ENCODE results near the gene BRF1. TPM values are rescaled to one million over a fixed set of nuclear protein-coding genes. Genes with fewer than 3 reads are reported as not detected.

The BRF1 gene
- total and polyA plus RNA-seq, 2 of the 8 experiments (the other 6 are each of a cell fraction or from before 2014, with no cell fraction given) = 7.7 to 18.3 TPM

DNA sequence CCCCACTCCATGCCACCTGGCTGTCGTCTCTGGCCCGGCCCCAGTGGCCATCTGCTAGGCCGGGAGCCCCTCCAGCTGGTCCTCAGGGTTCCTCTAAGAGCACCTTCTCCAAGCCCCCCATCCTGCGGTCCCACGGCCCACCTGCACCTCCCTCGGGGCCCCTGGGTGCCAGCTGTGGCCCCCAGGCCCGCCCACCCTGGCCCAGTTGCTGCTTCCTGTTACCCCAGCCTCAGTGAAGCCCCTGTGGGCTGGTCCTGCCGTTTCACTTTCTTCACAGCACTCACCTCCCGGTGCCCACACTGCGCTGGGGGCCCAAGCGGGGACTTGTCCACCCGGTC is 92.1 kb downstream of the BRF1 start (continued):
- TF ChIP-seq, protein P1, sequence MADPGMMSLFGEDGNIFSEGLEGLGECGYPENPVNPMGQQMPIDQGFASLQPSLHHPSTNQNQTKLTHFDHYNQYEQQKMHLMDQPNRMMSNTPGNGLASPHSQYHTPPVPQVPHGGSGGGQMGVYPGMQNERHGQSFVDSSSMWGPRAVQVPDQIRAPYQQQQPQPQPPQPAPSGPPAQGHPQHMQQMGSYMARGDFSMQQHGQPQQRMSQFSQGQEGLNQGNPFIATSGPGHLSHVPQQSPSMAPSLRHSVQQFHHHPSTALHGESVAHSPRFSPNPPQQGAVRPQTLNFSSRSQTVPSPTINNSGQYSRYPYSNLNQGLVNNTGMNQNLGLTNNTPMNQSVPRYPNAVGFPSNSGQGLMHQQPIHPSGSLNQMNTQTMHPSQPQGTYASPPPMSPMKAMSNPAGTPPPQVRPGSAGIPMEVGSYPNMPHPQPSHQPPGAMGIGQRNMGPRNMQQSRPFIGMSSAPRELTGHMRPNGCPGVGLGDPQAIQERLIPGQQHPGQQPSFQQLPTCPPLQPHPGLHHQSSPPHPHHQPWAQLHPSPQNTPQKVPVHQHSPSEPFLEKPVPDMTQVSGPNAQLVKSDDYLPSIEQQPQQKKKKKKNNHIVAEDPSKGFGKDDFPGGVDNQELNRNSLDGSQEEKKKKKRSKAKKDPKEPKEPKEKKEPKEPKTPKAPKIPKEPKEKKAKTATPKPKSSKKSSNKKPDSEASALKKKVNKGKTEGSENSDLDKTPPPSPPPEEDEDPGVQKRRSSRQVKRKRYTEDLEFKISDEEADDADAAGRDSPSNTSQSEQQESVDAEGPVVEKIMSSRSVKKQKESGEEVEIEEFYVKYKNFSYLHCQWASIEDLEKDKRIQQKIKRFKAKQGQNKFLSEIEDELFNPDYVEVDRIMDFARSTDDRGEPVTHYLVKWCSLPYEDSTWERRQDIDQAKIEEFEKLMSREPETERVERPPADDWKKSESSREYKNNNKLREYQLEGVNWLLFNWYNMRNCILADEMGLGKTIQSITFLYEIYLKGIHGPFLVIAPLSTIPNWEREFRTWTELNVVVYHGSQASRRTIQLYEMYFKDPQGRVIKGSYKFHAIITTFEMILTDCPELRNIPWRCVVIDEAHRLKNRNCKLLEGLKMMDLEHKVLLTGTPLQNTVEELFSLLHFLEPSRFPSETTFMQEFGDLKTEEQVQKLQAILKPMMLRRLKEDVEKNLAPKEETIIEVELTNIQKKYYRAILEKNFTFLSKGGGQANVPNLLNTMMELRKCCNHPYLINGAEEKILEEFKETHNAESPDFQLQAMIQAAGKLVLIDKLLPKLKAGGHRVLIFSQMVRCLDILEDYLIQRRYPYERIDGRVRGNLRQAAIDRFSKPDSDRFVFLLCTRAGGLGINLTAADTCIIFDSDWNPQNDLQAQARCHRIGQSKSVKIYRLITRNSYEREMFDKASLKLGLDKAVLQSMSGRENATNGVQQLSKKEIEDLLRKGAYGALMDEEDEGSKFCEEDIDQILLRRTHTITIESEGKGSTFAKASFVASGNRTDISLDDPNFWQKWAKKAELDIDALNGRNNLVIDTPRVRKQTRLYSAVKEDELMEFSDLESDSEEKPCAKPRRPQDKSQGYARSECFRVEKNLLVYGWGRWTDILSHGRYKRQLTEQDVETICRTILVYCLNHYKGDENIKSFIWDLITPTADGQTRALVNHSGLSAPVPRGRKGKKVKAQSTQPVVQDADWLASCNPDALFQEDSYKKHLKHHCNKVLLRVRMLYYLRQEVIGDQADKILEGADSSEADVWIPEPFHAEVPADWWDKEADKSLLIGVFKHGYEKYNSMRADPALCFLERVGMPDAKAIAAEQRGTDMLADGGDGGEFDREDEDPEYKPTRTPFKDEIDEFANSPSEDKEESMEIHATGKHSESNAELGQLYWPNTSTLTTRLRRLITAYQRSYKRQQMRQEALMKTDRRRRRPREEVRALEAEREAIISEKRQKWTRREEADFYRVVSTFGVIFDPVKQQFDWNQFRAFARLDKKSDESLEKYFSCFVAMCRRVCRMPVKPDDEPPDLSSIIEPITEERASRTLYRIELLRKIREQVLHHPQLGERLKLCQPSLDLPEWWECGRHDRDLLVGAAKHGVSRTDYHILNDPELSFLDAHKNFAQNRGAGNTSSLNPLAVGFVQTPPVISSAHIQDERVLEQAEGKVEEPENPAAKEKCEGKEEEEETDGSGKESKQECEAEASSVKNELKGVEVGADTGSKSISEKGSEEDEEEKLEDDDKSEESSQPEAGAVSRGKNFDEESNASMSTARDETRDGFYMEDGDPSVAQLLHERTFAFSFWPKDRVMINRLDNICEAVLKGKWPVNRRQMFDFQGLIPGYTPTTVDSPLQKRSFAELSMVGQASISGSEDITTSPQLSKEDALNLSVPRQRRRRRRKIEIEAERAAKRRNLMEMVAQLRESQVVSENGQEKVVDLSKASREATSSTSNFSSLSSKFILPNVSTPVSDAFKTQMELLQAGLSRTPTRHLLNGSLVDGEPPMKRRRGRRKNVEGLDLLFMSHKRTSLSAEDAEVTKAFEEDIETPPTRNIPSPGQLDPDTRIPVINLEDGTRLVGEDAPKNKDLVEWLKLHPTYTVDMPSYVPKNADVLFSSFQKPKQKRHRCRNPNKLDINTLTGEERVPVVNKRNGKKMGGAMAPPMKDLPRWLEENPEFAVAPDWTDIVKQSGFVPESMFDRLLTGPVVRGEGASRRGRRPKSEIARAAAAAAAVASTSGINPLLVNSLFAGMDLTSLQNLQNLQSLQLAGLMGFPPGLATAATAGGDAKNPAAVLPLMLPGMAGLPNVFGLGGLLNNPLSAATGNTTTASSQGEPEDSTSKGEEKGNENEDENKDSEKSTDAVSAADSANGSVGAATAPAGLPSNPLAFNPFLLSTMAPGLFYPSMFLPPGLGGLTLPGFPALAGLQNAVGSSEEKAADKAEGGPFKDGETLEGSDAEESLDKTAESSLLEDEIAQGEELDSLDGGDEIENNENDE (IDR thresholded peaks at IDR 0.05; ENCODE audit: insufficient replicate concordance, low read length) = no peak
- no peak for TF ChIP-seq HDAC6 (IDR thresholded peaks at IDR 0.05; ENCODE audit: low read depth, low read length)
- no peak for TF ChIP-seq GABPA (IDR thresholded peaks at IDR 0.05; ENCODE audit: borderline replicate concordance, insufficient read depth, low read length)
- no peak for TF ChIP-seq SUZ12 (IDR thresholded peaks at IDR 0.05; ENCODE audit: low read length)
- TF ChIP-seq KDM1A (IDR thresholded peaks at IDR 0.05; ENCODE audit: borderline replicate concordance, low read length) = no peak
- TF ChIP-seq RAD21 (IDR thresholded peaks at IDR 0.05 in 1 of 2, conservative IDR thresholded peaks at IDR 0.05 in 1 of 2; ENCODE audit: low read depth in 2 of 2, low read length in 2 of 2) = no peak
- TF ChIP-seq, protein P2, sequence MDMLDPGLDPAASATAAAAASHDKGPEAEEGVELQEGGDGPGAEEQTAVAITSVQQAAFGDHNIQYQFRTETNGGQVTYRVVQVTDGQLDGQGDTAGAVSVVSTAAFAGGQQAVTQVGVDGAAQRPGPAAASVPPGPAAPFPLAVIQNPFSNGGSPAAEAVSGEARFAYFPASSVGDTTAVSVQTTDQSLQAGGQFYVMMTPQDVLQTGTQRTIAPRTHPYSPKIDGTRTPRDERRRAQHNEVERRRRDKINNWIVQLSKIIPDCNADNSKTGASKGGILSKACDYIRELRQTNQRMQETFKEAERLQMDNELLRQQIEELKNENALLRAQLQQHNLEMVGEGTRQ (IDR thresholded peaks at IDR 0.05; ENCODE audit: low read length) = no peak
- no peak for TF ChIP-seq HDAC2 (IDR thresholded peaks at IDR 0.05; ENCODE audit: borderline replicate concordance in 1 of 2, low read depth in 2 of 2, low read length in 2 of 2)
- TF ChIP-seq CTBP2 (IDR thresholded peaks at IDR 0.05; ENCODE audit: borderline replicate concordance, insufficient read depth, insufficient read length, low read length) = no peak
- TF ChIP-seq POLR2A (IDR thresholded peaks at IDR 0.05; ENCODE audit: control extremely low read depth in 1 of 2, low read depth in 2 of 2, low read length in 2 of 2) = no peak
